SK-N-SH treated with all-trans-retinoic acid at 6 μM for 48 hours (cell line): ENCODE results near the gene THY1.

ENCODE experiments used
- ATAC-seq: fragments of 200-7000 bp; cut with Tn5 transposase; 3 replicates; pipeline ENCODE4 v1.9.1; 2020; ENCODE audit warnings: mild to moderate bottlenecking, moderate library complexity
- ARNTL ChIP-seq: fragments of 450-650 bp; formaldehyde crosslinking; IDR thresholded peaks from 2 replicates; pipeline ENCODE4 v1.5.0; 2020; ENCODE audit warnings: low read depth, mild to moderate bottlenecking, moderate library complexity, borderline replicate concordance
- BACH2 ChIP-seq: fragments of 250-450 bp; sonication (Bioruptor Pico); IDR thresholded peaks from 2 replicates; pipeline ENCODE4 v1.9.0; 2021; ENCODE audit warnings: mild to moderate bottlenecking, borderline replicate concordance
- CSDC2 ChIP-seq: fragments of 250-450 bp; sonication (Bioruptor Pico); IDR thresholded peaks from 2 replicates; pipeline ENCODE4 v1.5.0; 2020; ENCODE audit warnings: mild to moderate bottlenecking, moderate library complexity
- CSRNP3 ChIP-seq: fragments of 250-450 bp; sonication (Bioruptor Pico); IDR thresholded peaks from 2 replicates; pipeline ENCODE4 v1.5.1; 2021; ENCODE audit warnings: mild to moderate bottlenecking, moderate library complexity
- GLIS3 ChIP-seq: fragments of 250-450 bp; sonication (Bioruptor Pico); IDR thresholded peaks from 2 replicates; pipeline ENCODE4 v1.5.0; 2020; ENCODE audit warnings: mild to moderate bottlenecking, moderate library complexity
- ISL1 ChIP-seq: fragments of 250-450 bp; sonication (Bioruptor Pico); IDR thresholded peaks from 2 replicates; pipeline ENCODE4 v2.1.2; 2022; ENCODE audit warnings: mild to moderate bottlenecking, moderate library complexity
- OSR1 ChIP-seq: fragments of 250-450 bp; sonication (Bioruptor Pico); IDR thresholded peaks from 2 replicates; pipeline ENCODE4 v1.8.0; 2022; ENCODE audit warnings: moderate library complexity, mild to moderate bottlenecking, inconsistent platforms
- PATZ1 ChIP-seq: fragments of 250-450 bp; sonication (Bioruptor Pico); IDR thresholded peaks from 2 replicates; pipeline ENCODE4 v1.8.0; 2020; ENCODE audit warnings: mild to moderate bottlenecking, moderate library complexity, borderline replicate concordance
- POU6F1 ChIP-seq: fragments of 250-450 bp; sonication (Bioruptor Pico); IDR thresholded peaks from 2 replicates; pipeline ENCODE4 v1.8.0; 2021; ENCODE audit warnings: low read depth, mild to moderate bottlenecking, moderate library complexity, borderline replicate concordance
- PPARA ChIP-seq: fragments of 250-450 bp; sonication (Bioruptor Pico); IDR thresholded peaks from 2 replicates; pipeline ENCODE4 v1.5.0; 2020; ENCODE audit warnings: mild to moderate bottlenecking, borderline replicate concordance
- RARB ChIP-seq: fragments of 250-450 bp; sonication (Bioruptor Pico); IDR thresholded peaks from 2 replicates; pipeline ENCODE4 v1.8.0; 2021; ENCODE audit warnings: mild to moderate bottlenecking, moderate library complexity
- TCF4 ChIP-seq: fragments of 250-450 bp; sonication (Bioruptor Pico); IDR thresholded peaks from 2 replicates; pipeline ENCODE4 v1.8.0; 2021; ENCODE audit warnings: mild to moderate bottlenecking, moderate library complexity, borderline replicate concordance
- TSHZ2 ChIP-seq: fragments of 250-450 bp; sonication (Bioruptor Pico); IDR thresholded peaks from 2 replicates; pipeline ENCODE4 v1.5.0; 2020; ENCODE audit warnings: mild to moderate bottlenecking, moderate library complexity
- ZC3H10 ChIP-seq: fragments of 250-450 bp; sonication (Bioruptor Pico); IDR thresholded peaks from 2 replicates; pipeline ENCODE4 v1.5.1; 2021; ENCODE audit warnings: mild to moderate bottlenecking, moderate library complexity
- ZFP30 ChIP-seq: fragments of 450-650 bp; formaldehyde crosslinking; IDR thresholded peaks from 2 replicates; pipeline ENCODE4 v1.5.0; 2022; ENCODE audit warnings: mild to moderate bottlenecking, moderate library complexity
- ZNF565 ChIP-seq: fragments of 450-650 bp; formaldehyde crosslinking; conservative IDR thresholded peaks from 2 replicates; pipeline ENCODE4 v1.5.0; 2020; ENCODE audit warnings: low read depth, mild to moderate bottlenecking, moderate library complexity
- ZNF70 ChIP-seq: fragments of 450-650 bp; formaldehyde crosslinking; IDR thresholded peaks from 2 replicates; pipeline ENCODE4 v1.5.0; 2020; ENCODE audit warnings: mild to moderate bottlenecking, moderate library complexity
- ZNF8 ChIP-seq: fragments of 450-650 bp; formaldehyde crosslinking; IDR thresholded peaks from 2 replicates; pipeline ENCODE4 v1.5.0; 2020; ENCODE audit warnings: mild to moderate bottlenecking, moderate library complexity

The THY1 gene

GRCh38 chr11:119376197-119376847 is 46.6 kb downstream of the THY1 start:
- no peak for ATAC-seq

GRCh38 chr11:119375337-119376196 is 47.4 kb downstream of the THY1 start:
- no peak for ATAC-seq
- TF ChIP-seq ARNTL (CRISPR knock-in tag) (no peak), OSR1 (CRISPR knock-in tag) (no peak), ZFP30 (no peak), TCF4 (CRISPR knock-in tag) (no peak), TSHZ2 (CRISPR knock-in tag) (no peak), ZNF565 (CRISPR knock-in tag) (no peak), BACH2 (CRISPR knock-in tag) (no peak), PPARA (no peak), CSRNP3 (CRISPR knock-in tag) (no peak), ZC3H10 (CRISPR knock-in tag) (no peak), ISL1 (no peak), POU6F1 (no peak), RARB (CRISPR knock-in tag) (no peak), PATZ1 (no peak), GLIS3 (CRISPR knock-in tag) (no peak)

More at GRCh38 chr11:119376197-119376847, 46.6 kb downstream of the THY1 start:
- no peak for TF ChIP-seq ZNF8 (CRISPR knock-in tag)
- TF ChIP-seq ZNF565 (CRISPR knock-in tag) = no peak
- TF ChIP-seq ZNF70 (CRISPR knock-in tag) = no peak
- no peak for TF ChIP-seq CSRNP3 (CRISPR knock-in tag)
- TF ChIP-seq PPARA = no peak
- TF ChIP-seq RARB (CRISPR knock-in tag) = no peak
- TF ChIP-seq TSHZ2 (CRISPR knock-in tag) = no peak
- TF ChIP-seq ZC3H10 (CRISPR knock-in tag) = no peak
- no peak for TF ChIP-seq ZFP30
- no peak for TF ChIP-seq ARNTL (CRISPR knock-in tag)
- no peak for TF ChIP-seq CSDC2 (CRISPR knock-in tag)
- TF ChIP-seq, all 23 proteins: peak for 0
